Progenitor cell of endocrine pancreas (in vitro differentiated cells): ENCODE results near the gene SRD5A2. TPM values are rescaled to one million over a fixed set of nuclear protein-coding genes. Genes with fewer than 3 reads are reported as not detected.

Experiments
- DNase-seq: peaks from one replicate; pipeline ENCODE4 v3.0.0; 2021; ENCODE audit warnings: low spot score; ENCODE audit not compliant: unreplicated experiment
- H3K27ac Mint-ChIP-seq: 2 replicates; pipeline ENCODE4 v1.8.0; 2021; ENCODE audit warnings: mild to moderate bottlenecking, moderate library complexity, mixed read lengths
- H3K27me3 Mint-ChIP-seq: 2 replicates; pipeline ENCODE4 v1.8.0; 2021; ENCODE audit warnings: mixed read lengths
- H3K36me3 Mint-ChIP-seq: 2 replicates; pipeline ENCODE4 v1.8.0; 2022; ENCODE audit warnings: mixed read lengths; ENCODE audit not compliant: insufficient read depth
- H3K4me1 Mint-ChIP-seq: 2 replicates; pipeline ENCODE4 v1.8.0; 2021; ENCODE audit warnings: low read depth, mixed read lengths
- H3K4me3 Mint-ChIP-seq: 2 replicates; pipeline ENCODE4 v1.8.0; 2021; ENCODE audit warnings: low read depth, mild to moderate bottlenecking, moderate library complexity, mixed read lengths
- H3K9me3 Mint-ChIP-seq: 2 replicates; pipeline ENCODE4 v1.8.0; 2021; ENCODE audit warnings: low read depth, mixed read lengths
- CTCF ChIP-seq: fragments of 200-600 bp; sonication (generic); IDR thresholded peaks from one replicate; pipeline ENCODE4 v1.5.0; 2021; ENCODE audit warnings: antibody characterized with exemption, mild to moderate bottlenecking; ENCODE audit not compliant: unreplicated experiment
- total RNA-seq: library from RNA; stranded (reverse); gene quantifications from 2 replicates; pipeline ENCODE4 v1.2.1, GENCODE V29; 2021

Gene SRD5A2
- total RNA-seq, 1 donor from 2014 or later: 0.07 TPM

GRCh38 chr2:31553362-31553761, 27.4 kb downstream of the SRD5A2 start:
- H3K4me3 Mint-ChIP-seq: no peak overlapping the region
- TF ChIP-seq CTCF: no peak
- peaks cover 7% of the 10 kb centered on the region for H3K9me3 Mint-ChIP-seq
- DNase-seq: no peak
- H3K4me1 Mint-ChIP-seq: no peaks in the 10 kb centered on the region
- H3K36me3 Mint-ChIP-seq: no peaks in the 10 kb centered on the region
- H3K27me3 Mint-ChIP-seq: no peaks in the 10 kb centered on the region
- no peak overlapping the region for H3K27ac Mint-ChIP-seq

GRCh38 chr2:31547485-31547884, 33.3 kb downstream of the SRD5A2 start:
- DNase-seq: no peak
- Mint-ChIP-seq H3K4me3 (no peak overlapping the region), H3K27ac (no peak overlapping the region), H3K36me3 (no peaks in the 10 kb centered on the region), H3K27me3 (no peaks in the 10 kb centered on the region), H3K9me3 (peaks cover 16% of the 10 kb centered on the region), H3K4me1 (no peaks in the 10 kb centered on the region)
- TF ChIP-seq CTCF: no peak

GRCh38 chr2:31541853-31542252, 38.9 kb downstream of the SRD5A2 start:
- H3K27ac Mint-ChIP-seq: no peak overlapping the region
- TF ChIP-seq CTCF: no peak
- H3K27me3 Mint-ChIP-seq: no peaks in the 10 kb centered on the region
- H3K9me3 Mint-ChIP-seq: peaks cover 17% of the 10 kb centered on the region
- no peaks in the 10 kb centered on the region for H3K36me3 Mint-ChIP-seq
- DNase-seq: no peak
- H3K4me3 Mint-ChIP-seq: no peak overlapping the region
- no peaks in the 10 kb centered on the region for H3K4me1 Mint-ChIP-seq

GRCh38 chr2:31539505-31539904, 41.2 kb downstream of the SRD5A2 start:
- Mint-ChIP-seq H3K4me3 (no peak overlapping the region), H3K27ac (no peak overlapping the region)
- no peak for DNase-seq

GRCh38 chr2:31535768-31536167, 45.0 kb downstream of the SRD5A2 start:
- H3K27me3 Mint-ChIP-seq: peaks cover 3% of the 10 kb centered on the region
- no peak for TF ChIP-seq CTCF
- DNase-seq: no peak
- H3K4me1 Mint-ChIP-seq: peaks cover 3% of the 10 kb centered on the region
- H3K27ac Mint-ChIP-seq: no peak overlapping the region
- H3K9me3 Mint-ChIP-seq: no peaks in the 10 kb centered on the region
- H3K36me3 Mint-ChIP-seq: no peaks in the 10 kb centered on the region
- no peak overlapping the region for H3K4me3 Mint-ChIP-seq

More at GRCh38 chr2:31539505-31539904, 41.2 kb downstream of the SRD5A2 start:
- Mint-ChIP-seq H3K4me1 (peaks cover 3% of the 10 kb centered on the region), H3K27me3 (peaks cover 3% of the 10 kb centered on the region), H3K36me3 (no peaks in the 10 kb centered on the region), H3K9me3 (peaks cover 6% of the 10 kb centered on the region)
- TF ChIP-seq CTCF: no peak
